Activated CD4-positive, alpha-beta T cell treated with anti-CD3 and anti-CD28 coated beads for 4 hours (primary cell): Measurements from ENCODE around the gene NUMA1.

Experiments used
- DNase-seq, 2 donors: peaks; one replicate each; pipeline ENCODE4 v3.0.0-alpha.2; 2020

NUMA1 gene

DNA sequence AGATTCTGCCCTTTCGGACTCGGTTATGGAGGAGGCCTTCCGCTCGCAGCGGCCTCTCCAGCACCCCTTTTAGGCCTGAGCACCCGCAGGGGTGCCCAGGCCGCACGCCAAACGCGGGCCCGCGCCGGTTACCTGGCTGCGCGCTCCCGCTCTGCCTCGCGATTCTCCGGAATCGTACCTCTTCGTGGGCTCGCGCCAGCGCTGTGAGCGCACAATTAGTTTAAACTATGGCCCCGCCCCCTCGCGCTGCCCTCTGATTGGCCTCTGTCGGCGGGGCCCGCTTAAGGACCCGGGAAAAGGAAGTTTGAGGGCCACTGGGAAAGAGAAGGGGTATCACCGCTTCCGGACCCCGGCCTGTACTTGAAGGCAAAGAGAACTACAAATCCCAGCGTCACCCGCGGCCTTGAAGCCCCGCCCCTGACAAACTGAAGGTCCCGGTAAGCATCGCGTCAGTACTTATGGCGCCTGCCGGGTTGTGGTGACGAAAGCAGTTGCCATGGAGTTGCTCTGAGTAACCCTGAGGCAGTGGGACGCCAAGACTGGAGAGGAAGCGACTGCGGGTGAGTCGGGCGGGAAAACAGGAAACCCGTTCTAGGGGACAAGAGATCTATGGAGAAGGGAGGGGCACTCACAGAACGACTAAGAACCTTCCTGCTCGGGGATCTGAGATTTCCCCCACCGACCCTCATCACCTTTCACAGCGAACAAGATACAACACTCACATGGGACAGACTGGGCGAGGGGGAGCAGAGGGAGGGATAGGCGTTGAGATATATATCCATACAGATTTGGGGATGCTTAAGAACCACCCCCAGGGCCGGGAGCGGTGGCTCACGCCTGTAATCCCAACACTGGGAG, at the start of gene NUMA1, which contains the start of gene LRRC51:
NUMA1 (minus strand) TSS at position 217 of the 858 bp plus-strand sequence. CDS start 44,599 bp downstream, outside the sequence.
LRRC51 (plus strand) TSS at position 525 of the 858 bp plus-strand sequence. CDS start 8,234 bp downstream, outside the sequence.
- peak; percentile 99 for DNase-seq

DNA sequence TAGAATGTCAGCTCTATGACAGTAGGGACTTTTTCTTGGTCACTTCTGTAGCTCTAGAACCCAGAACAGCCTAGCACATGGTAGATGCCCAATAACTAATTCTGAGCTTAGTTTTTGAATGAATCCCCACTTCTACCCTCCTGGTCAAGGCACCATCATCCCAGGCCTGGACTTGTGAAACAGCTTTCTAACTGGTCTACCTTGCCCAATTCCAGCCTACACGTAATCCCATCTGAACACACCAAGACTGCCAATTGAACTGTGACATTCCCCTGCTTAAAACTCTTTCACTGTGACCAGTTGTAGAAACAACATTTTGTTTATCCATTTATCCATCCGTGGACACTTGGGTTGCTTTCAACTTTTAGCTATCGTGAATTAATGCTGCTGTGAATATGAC, 49.0 kb upstream of the NUMA1 start:
- no peak for DNase-seq

DNA sequence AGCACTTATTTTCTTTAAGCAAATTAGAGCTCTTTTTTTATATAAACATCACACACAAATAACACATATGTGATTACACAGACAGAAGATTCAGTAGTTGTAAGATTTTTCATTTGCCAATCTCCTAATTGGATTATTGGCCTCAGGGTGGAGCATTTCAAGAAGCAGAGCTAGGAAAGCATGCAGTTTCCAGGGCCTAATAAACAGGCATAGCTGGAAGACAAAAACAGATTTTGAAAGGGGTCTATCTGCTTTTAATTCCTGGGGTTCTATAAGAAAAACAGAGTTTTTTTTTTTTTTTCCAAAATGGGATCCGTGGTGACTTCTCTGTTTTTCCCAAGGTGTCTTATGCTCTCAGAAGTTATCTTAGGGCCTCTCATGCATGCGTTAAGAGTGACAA, 47.6 kb upstream of the NUMA1 start:
- DNase-seq: no peak

GRCh38 chr11:72125956-72126355, 45.6 kb upstream of the NUMA1 start:
- DNase-seq: no peak

- DNase-seq: no peak
These were observed 43.7 kb upstream of the NUMA1 start for GRCh38 chr11:72124046-72124445.

GRCh38 chr11:72123117-72123653, 42.8 kb upstream of the NUMA1 start:
- DNase-seq: no peak

GRCh38 chr11:72122607-72123006, 42.3 kb upstream of the NUMA1 start:
- no peak for DNase-seq

GRCh38 chr11:72120930-72121329, 40.6 kb upstream of the NUMA1 start:
- DNase-seq: no peak

GRCh38 chr11:72119198-72119597, 38.9 kb upstream of the NUMA1 start:
- no peak for DNase-seq

- no peak for DNase-seq
These were observed 35.8 kb upstream of the NUMA1 start for GRCh38 chr11:72116019-72116755.

DNA sequence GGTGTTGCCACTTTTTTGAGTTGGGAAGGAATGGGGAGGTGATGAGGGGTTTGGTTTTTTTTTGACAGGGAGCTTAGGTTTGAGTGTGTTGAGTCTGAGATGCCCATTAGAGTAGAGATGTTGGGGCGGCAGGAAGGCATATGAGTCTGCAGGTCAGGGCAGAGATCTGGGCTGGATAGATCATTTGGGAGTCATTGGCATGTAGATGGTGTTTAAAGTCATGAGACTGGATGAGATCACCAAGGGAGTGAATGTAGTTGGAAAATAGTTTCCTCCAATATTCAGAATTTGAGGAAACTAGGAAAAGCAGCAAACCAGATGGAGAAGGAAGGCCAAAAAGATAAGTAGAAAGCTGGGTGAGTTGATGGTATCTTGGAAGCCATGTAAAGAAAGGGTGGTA, 34.2 kb upstream of the NUMA1 start:
- no peak for DNase-seq

- no peak for DNase-seq
These were observed 32.9 kb upstream of the NUMA1 start for GRCh38 chr11:72112978-72113808.

- DNase-seq: peak; percentile 99
These were observed 32.0 kb upstream of the NUMA1 start, which contains the start of gene ANAPC15 for GRCh38 chr11:72112143-72112977. Gene ANAPC15, minus strand, starts transcription at chr11:72112695. Its CDS starts 1,419 bp downstream, at chr11:72111276.

DNA sequence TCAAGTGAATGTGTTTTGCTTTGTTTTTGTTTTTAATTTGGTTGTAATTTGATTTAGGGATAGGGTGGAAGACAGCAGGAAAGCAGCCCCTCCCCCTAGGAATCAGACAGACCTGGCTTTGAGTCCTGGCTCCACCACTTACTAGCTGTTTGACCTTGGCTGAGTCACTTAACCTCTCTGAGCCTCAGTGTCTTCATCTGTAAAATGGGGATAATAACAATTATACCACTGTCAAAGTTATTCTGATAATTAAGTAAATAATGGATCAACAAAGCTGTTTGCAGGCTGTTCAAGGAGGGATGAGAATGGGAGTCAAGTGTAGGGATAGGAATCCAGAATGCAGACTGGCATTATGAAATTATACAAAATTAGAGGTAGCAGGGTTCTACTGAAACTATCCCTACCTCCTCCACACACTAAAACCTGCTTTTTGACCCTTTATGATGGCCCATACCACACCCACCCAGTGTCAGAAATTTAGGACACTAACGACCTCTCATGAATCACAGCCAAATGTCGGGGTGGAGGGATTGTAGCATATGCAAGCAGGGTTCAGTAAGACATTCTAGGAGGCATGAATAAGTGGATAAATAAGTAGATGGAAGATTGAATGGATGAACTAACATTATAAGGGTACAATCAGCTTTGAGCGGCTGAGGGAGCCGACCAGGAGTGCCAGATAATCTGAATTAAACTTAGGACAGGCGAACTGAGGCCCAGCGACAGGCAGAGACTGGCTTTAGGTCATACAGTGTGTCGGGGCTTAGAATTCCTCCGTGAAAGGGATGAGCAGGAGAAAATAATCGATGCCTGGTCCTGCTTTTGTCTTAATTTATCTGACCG, 31.2 kb upstream of the NUMA1 start:
- no peak for DNase-seq

GRCh38 chr11:72105888-72106287, 25.5 kb upstream of the NUMA1 start, which contains the start of gene TOMT:
Gene TOMT, plus strand, starts transcription at chr11:72105924. Its CDS starts 28 bp downstream, at chr11:72105952.
- DNase-seq: no peak

DNA sequence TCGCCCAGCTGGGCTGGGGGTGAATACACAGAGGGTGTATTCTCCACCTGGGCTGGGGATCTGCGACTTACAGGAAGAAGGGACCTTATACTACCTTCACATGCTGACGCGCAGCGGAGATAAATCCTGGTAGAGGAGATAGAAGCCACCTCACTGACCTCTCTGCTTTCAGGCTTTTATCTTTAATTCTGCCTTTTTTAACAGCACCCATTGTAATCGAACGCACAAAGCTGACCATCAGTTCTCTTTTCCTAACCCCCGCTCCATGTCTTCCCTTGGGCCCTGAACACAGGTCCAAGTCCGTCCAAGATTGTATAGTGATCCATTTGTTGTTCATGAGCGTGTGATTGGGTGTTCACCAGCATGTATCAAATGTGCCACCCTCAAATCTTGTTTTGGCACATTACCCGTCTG, 23.4 kb upstream of the NUMA1 start:
- no peak for DNase-seq

DNA sequence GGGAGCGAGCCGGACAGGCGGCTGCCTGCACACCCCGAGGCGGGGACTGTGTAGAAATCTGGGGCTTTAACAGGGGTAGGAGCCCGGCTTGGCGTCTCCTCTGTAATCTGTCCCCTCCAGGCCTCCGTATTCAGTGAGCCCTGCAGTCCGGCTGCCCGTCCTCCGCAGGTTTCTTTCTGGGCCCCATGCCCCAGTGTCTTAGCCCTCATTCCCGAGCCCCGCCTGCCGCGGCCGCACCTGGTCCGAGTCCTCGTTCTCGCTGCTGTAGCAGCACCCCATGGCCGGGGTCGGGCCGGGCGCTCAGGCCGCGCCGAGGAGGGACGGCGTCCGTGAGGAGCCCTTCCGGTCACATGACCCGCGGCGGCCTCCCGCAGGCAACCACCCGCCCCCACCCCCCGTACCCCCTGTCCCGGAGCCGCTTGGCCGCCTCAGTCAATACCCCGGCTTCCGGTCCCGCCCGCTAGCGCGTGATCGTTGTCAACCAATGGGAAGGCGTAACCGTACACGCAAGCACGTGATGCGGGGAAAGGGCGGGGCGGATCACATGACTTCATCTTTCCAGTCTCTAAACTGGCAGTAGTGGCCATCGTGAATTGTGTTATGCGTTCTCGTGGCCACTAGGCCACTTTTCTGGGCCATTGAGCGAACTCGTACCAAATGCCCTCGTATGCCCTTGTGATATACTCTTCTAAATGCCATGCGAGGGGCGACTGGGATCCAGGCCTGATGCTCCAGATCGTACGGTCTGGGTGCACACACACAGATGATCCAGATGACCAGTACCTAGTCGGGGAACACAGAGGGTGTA, 22.8 kb upstream of the NUMA1 start, which contains the start of gene LAMTOR1:
LAMTOR1 (minus strand) TSS at position 352 of the 808 bp plus-strand sequence; CDS start at position 279, 73 bp downstream.
- DNase-seq: peak; percentile 96 to 98

DNA sequence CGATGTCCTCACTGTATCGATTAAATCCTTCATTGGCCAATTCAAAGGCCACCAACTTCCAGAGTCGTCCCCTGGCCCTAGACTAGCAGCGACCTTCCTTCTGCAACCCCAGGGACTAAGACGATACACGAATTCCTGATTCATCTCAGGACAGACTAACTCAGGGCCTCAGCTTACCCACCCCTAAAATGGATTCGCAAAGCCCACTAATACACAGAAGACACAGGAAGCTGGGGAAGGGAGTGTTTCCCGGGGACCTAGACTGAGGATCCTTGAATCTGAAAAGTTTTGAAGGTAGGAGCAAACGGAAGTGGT, 22.2 kb upstream of the NUMA1 start:
- DNase-seq: no peak

DNA sequence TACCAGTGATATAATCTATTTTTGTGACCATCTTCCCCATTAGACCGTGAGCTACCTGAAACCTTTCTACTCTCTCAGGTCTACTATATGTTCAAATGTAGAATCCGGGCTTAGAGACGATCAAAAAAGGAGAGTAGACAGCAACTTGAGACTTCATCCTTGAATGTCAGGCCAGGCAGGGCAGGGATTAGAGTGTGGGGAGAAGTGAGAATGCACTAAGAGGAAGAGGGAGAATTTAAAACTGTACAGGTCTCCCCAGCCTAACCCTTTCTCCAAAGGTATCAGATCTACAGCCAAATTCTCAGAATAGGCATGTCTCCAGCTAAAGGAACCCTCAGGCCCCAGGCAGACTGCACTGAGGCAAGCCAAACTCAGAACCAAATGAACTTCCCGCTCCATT, 21.8 kb upstream of the NUMA1 start:
- DNase-seq: no peak

DNA sequence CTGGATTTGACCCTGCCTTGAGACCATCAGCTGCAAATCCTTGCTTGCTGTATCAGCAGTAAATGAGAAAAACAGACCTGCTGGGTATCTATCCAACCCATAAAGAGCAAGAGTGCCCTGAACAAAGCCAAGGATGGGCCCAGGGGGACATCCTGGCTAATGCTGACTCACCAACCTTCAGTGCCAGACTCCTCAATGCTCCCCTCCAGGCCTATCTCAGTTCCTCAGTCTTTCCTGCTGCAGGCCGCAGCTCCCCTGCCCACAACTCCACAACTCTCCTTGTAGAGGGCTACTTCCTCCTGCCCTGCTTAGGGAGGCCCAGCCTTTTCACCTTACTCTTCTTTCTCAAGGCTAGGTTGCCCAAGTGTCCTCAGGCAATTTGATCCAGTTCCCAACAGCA, 20.1 kb upstream of the NUMA1 start:
- no peak for DNase-seq
